ENCODE data around the gene LYL1. TPM values are rescaled to one million over a fixed set of nuclear protein-coding genes. Genes with fewer than 3 reads are reported as not detected.

The LYL1 gene
- total RNA-seq, 1 donor from 2014 or later = 4.0 TPM

DNA sequence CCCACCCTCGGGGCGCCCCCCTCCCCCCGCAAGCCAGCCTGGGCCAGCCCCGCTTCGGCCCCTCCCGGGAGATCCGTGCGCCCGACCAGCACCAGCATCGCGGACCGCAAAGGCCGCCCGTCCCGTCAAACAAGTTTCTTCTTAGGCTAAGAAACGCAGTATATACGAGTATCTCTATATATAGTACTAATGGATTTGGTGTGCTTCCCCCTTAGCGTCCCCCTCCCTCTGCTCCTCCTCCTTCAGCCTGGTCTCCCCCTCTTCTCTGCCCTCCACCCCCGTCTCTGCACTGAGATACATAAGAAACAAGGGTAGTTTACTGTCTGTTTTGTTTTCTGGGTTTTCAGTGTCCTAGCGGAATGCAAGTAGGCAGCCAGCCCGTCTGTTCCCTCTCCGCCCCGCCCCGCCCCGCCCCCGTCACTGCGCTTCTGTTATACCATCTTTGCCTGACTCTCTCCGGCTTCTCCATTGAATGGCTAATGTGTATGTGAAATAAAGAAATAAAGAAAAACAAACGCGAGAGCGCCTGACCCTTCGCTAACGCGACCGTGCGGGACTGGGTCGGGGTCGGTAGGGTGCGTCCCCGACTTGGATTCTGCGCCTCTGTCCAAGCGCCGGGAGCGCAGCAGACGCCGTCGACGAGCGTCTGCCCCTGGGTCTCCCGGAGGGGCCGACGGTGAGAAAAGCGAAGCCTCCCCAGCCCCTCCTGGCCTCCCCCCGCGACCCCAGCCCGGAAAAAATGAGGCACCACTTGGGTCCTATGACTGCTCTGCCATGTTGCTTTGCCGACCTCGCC, 4.2 kb downstream of the LYL1 start:
- TF ChIP-seq, protein P1, sequence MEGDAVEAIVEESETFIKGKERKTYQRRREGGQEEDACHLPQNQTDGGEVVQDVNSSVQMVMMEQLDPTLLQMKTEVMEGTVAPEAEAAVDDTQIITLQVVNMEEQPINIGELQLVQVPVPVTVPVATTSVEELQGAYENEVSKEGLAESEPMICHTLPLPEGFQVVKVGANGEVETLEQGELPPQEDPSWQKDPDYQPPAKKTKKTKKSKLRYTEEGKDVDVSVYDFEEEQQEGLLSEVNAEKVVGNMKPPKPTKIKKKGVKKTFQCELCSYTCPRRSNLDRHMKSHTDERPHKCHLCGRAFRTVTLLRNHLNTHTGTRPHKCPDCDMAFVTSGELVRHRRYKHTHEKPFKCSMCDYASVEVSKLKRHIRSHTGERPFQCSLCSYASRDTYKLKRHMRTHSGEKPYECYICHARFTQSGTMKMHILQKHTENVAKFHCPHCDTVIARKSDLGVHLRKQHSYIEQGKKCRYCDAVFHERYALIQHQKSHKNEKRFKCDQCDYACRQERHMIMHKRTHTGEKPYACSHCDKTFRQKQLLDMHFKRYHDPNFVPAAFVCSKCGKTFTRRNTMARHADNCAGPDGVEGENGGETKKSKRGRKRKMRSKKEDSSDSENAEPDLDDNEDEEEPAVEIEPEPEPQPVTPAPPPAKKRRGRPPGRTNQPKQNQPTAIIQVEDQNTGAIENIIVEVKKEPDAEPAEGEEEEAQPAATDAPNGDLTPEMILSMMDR (conservative IDR thresholded peaks at IDR 0.05; ENCODE audit: low read depth, low read length) = no peak
- DNase-seq (ENCODE audit: low read depth) = no peak
- no peak overlapping the region for H3K4me3 ChIP-seq (ENCODE audit: low read depth, low read length)

DNA sequence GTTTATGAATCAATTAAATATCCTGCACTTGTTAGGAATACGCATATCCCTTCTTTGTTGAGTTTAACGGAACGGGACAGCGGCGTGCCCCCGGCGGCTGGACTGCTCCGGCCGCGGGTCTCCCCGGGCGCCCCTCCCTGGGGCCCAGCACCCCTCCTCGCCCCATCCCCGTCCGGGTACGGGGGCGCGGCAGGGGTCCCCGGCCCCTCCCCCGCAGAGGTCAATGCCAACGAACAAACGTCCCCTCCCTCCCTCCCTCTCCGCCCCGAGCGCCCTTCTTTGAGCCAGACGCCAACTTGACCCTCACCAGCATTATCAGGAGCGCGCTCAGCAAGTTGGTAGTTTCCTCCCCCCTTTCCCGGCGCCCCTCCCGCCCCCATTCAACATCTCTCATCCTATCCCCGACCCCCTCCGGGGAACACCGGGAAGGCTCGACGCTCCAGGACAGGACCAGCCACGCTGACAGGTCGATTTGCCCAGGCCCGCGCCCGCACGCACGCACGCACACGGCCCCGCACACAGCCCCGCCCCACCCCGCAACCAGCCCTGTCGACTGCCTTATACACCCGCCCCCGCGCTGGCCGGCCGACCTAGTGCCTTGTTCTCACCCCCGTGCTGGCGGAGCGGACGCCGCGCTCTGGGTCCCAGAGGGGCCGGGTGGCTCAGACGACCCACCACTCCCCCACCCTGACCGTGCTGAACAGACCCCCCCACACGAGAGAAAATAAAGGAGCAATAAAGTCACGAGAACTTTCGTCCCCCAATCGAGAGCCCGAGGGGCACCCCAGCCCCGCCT, 5.0 kb downstream of the LYL1 start:
- no peak for DNase-seq (ENCODE audit: low read depth)
- no peak overlapping the region for H3K4me3 ChIP-seq (ENCODE audit: low read depth, low read length)
- TF ChIP-seq, protein P1 (conservative IDR thresholded peaks at IDR 0.05; ENCODE audit: low read depth, low read length) = no peak

DNA sequence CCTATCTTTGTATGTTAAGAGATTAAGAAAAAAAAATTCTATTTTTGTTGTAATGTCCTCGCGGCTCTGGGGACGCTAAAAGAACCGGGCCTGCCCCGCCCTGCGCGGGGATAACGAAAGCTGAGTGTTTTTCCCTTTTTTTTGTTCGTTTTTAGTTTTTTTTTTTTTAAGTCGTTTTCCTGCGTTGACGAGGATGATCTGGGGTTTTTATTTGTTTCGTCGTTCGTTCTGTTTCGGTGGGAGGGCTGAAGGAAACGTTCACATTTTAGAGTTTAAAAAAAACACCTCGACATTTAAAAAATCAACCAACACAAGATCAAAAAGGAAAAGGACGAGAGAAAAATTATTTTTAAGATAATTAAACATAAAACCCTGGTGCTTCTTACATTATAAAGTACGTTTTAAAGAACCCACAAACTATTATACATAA, 5.6 kb downstream of the LYL1 start:
- TF ChIP-seq, protein P1 (conservative IDR thresholded peaks at IDR 0.05; ENCODE audit: low read depth, low read length) = no peak
- H3K4me3 ChIP-seq (ENCODE audit: low read depth, low read length) = no peak overlapping the region
- DNase-seq (ENCODE audit: low read depth) = no peak

- TF ChIP-seq, protein P1 (conservative IDR thresholded peaks at IDR 0.05; ENCODE audit: low read depth, low read length) = peak; percentile 28
- no peak overlapping the region for H3K4me3 ChIP-seq (ENCODE audit: low read depth, low read length)
- no peak for DNase-seq (ENCODE audit: low read depth)
Measured at GRCh38 chr19:13095934-13096927, 6.4 kb downstream of the LYL1 start.

- TF ChIP-seq, protein P1 (conservative IDR thresholded peaks at IDR 0.05; ENCODE audit: low read depth, low read length) = no peak
- DNase-seq (ENCODE audit: low read depth) = no peak
- H3K4me3 ChIP-seq (ENCODE audit: low read depth, low read length) = no peak overlapping the region
Measured at GRCh38 chr19:13095393-13095784, 7.3 kb downstream of the LYL1 start.

DNA sequence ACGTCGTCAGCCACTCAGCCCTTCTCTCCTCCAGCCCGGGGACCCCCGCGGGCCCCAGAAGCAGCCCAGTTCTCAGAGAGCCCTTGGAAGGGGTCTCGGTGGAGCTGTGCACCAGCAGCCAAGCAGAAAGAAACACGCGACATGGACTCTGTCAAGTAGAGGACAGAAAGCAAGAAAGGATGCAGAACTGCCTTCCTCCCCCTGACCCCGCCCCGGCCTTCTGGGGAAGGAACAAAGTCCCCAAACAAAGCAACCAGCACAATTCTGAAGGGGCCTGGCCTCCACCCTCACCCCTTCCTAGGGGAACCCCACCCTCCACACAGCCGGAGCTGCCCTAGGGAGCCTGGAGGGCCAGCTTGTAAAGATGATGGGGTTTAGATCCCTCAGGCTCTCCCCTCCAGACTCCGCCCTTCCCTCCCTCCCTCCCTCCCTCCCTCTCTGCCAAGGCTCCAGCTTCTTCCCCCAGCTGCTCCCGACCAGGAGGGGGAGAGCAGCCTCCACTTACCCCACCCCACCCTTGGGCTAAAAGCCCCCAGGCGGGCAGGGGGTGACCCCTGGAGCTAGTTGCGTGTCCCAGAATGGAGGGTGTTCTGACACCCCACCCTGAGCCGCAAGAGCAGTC, 7.8 kb downstream of the LYL1 start:
- TF ChIP-seq, protein P1 (conservative IDR thresholded peaks at IDR 0.05; ENCODE audit: low read depth, low read length) = no peak
- no peak overlapping the region for H3K4me3 ChIP-seq (ENCODE audit: low read depth, low read length)
- DNase-seq (ENCODE audit: low read depth) = no peak
